Thyroid gland (tissue), 4 donors: Measurements from ENCODE around the gene ZNF573. TPM values are rescaled to one million over a fixed set of nuclear protein-coding genes. Genes with fewer than 3 reads are reported as not detected.
A peak's percentile ranks its signal among the peaks of the same experiment; 100 is the strongest.

Experiments
- DNase-seq, 2 donors: peaks; one replicate each; pipeline ENCODE4 v3.0.0-alpha.2; 2019
- H3K27ac ChIP-seq, 3 donors: fragments of 200-600 bp; sonication (generic); 1 replicate in 2 of 3; 2 replicates in 1 of 3; pipeline ENCODE4 v1.5.1; 2016 to 2019; ENCODE audit warnings: mild to moderate bottlenecking in 1 of 3, moderate library complexity in 1 of 3
- H3K27me3 ChIP-seq: fragments of 200-600 bp; sonication (generic); one replicate; pipeline ENCODE4 v1.5.1; 2019
- H3K36me3 ChIP-seq, 2 donors: fragments of 200-600 bp; sonication (generic); one replicate each; pipeline ENCODE4 v1.5.1; 2016 to 2019
- H3K4me1 ChIP-seq, 2 donors: fragments of 200-600 bp; sonication (generic); one replicate each; pipeline ENCODE4 v1.5.1; 2017 to 2019
- H3K4me3 ChIP-seq, 3 donors: fragments of 200-600 bp; sonication (generic); replicated peaks in 1 of 3; 1 replicate in 2 of 3; 2 replicates in 1 of 3; pipeline ENCODE4 v1.5.1; 2016; ENCODE audit warnings: mild to moderate bottlenecking in 1 of 3
- H3K9me3 ChIP-seq: fragments of 200-600 bp; sonication (generic); one replicate; pipeline ENCODE4 v1.5.1; 2017
- POLR2A ChIP-seq, 2 donors: fragments of 450-650 bp; IDR thresholded peaks; one replicate each; pipeline ENCODE4 v1.6.1; 2017; ENCODE audit warnings: antibody characterized with exemption in 2 of 2, mild to moderate bottlenecking in 2 of 2, moderate library complexity in 1 of 2
- WGBS, 2 donors: methylation state at CpG; one replicate each; pipeline ENCODE4 v1.1.5; 2017; 5-methylcytosine and 5-hydroxymethylcytosine counted together
- intact Hi-C: fragments of 100-400 bp; cut with DNase I; formaldehyde crosslinking; loops from one replicate; pipeline ENCODE4 v1.15.1; 2023
- total RNA-seq, 4 donors: library from RNA; depleted of rRNA; stranded (reverse); fragments of >200 nt; gene quantifications; one replicate each; pipeline ENCODE4 v1.2.3, GENCODE V29; 2016
- TF ChIP-seq, protein P1 (sequence below), 6 experiments: fragments of 200-600 bp in 3 of 6; fragments of 450-650 bp in 3 of 6; sonication (generic) in 3 of 6; IDR thresholded peaks; one replicate each; pipeline ENCODE4 v1.5.1; 2016 to 2019; ENCODE audit warnings: antibody characterized with exemption in 6 of 6, mild to moderate bottlenecking in 2 of 6, inconsistent platforms in 1 of 6, moderate library complexity in 1 of 6

Gene ZNF573
- total RNA-seq, 4 donors from 2014 or later: 15.5 to 26.3 (median 22.3) TPM

DNA sequence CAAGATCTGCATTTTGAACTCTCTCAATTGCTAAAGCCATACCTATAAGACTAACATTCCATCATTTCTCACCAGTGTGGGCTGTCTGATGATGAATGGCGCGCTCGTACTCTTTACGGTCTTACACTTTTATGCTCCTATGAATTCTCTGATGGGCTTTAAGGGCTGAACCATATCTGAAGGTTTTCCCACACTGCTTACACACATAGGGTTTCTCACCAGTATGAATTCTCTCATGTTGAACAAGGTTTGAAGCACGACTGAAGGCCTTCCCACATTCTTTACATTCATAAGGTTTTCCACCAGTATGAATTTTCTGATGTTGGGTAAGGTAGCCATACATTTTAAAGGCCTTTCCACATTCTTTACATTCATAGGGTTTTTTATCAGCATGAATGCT is 41.0 kb downstream of the ZNF573 start:
- intact Hi-C loops: no loop called here
- no peak for DNase-seq
- Histone ChIP-seq H3K4me1 (no peaks in the 10 kb centered on the region), H3K27ac (no peak overlapping the region), H3K36me3 (peaks cover 16 to 18% of the 10 kb centered on the region in 2 donors), H3K4me3 (no peak overlapping the region), H3K9me3 (no peaks in the 10 kb centered on the region), H3K27me3 (no peaks in the 10 kb centered on the region)
- TF ChIP-seq POLR2A (IDR thresholded peaks at IDR 0.05): no peak
- TF ChIP-seq, protein P1, sequence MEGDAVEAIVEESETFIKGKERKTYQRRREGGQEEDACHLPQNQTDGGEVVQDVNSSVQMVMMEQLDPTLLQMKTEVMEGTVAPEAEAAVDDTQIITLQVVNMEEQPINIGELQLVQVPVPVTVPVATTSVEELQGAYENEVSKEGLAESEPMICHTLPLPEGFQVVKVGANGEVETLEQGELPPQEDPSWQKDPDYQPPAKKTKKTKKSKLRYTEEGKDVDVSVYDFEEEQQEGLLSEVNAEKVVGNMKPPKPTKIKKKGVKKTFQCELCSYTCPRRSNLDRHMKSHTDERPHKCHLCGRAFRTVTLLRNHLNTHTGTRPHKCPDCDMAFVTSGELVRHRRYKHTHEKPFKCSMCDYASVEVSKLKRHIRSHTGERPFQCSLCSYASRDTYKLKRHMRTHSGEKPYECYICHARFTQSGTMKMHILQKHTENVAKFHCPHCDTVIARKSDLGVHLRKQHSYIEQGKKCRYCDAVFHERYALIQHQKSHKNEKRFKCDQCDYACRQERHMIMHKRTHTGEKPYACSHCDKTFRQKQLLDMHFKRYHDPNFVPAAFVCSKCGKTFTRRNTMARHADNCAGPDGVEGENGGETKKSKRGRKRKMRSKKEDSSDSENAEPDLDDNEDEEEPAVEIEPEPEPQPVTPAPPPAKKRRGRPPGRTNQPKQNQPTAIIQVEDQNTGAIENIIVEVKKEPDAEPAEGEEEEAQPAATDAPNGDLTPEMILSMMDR (IDR thresholded peaks at IDR 0.05): no peak
- WGBS, 2 donors: 79% methylated on average over 5 of the region's 5 CpGs

DNA sequence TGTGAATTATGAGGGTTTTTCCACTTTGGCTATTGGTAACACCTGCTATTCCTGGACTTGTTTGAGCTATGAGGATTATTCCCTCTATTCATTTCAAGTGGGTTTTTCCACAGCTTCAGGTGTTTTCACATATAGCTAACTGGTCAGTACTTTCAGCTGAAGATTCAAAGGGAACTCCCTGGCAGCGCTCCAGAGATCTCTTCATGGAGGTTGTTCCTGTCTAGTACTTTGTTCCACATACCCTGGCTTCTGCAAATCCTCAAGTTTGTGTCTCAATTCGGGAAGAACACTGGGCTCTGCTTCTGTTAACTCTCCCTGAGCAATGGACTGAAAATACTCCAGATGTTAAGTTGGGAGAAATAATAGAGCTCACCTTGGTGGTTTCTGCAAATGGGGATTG is 54.2 kb downstream of the ZNF573 start:
- no peak overlapping the region for H3K27ac ChIP-seq
- peak; percentile 68 to 74 for DNase-seq
- no peaks in the 10 kb centered on the region for H3K4me1 ChIP-seq
- no peaks in the 10 kb centered on the region for H3K36me3 ChIP-seq
- TF ChIP-seq, protein P1 (IDR thresholded peaks at IDR 0.05): no peak
- TF ChIP-seq POLR2A (IDR thresholded peaks at IDR 0.05): no peak
- intact Hi-C loops: no loop called here
- WGBS, 2 donors: 54 to 63% methylated on average over 2 of the region's 2 CpGs
- no peak overlapping the region for H3K4me3 ChIP-seq
- H3K9me3 ChIP-seq: no peaks in the 10 kb centered on the region
- no peaks in the 10 kb centered on the region for H3K27me3 ChIP-seq

DNA sequence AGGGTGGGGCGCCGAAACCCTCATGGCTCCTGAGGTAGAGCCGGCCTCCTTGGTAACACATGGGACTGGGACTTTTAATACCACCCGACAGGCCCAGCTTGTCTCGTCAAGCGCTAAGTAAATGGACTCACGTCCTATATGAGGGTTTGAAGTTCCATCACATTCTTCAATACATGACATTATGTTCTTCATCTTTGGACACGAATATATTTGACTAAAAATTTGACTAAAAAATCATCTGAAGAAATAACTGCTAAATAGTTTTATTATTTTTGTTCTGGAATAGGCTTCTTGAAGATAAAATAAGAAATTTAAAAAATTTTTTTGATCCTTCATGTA is 59.5 kb downstream of the ZNF573 start:
- H3K9me3 ChIP-seq: no peaks in the 10 kb centered on the region
- TF ChIP-seq POLR2A (IDR thresholded peaks at IDR 0.05): no peak
- TF ChIP-seq, protein P1 (IDR thresholded peaks at IDR 0.05): peak in 1 of 6 experiments; percentile 10
- no peak for DNase-seq
- H3K4me3 ChIP-seq: peak overlapping the region; percentile 40 to 96 (median 77)
- H3K27ac ChIP-seq: peak overlapping the region in 2 of 3 donors; percentile 71 to 81
- intact Hi-C loops: no loop called here
- peaks cover 11 to 13% of the 10 kb centered on the region in 2 donors for H3K4me1 ChIP-seq
- H3K36me3 ChIP-seq: no peaks in the 10 kb centered on the region
- WGBS, 2 donors: 10 to 12% methylated on average over 8 of the region's 8 CpGs
- H3K27me3 ChIP-seq: no peaks in the 10 kb centered on the region

DNA sequence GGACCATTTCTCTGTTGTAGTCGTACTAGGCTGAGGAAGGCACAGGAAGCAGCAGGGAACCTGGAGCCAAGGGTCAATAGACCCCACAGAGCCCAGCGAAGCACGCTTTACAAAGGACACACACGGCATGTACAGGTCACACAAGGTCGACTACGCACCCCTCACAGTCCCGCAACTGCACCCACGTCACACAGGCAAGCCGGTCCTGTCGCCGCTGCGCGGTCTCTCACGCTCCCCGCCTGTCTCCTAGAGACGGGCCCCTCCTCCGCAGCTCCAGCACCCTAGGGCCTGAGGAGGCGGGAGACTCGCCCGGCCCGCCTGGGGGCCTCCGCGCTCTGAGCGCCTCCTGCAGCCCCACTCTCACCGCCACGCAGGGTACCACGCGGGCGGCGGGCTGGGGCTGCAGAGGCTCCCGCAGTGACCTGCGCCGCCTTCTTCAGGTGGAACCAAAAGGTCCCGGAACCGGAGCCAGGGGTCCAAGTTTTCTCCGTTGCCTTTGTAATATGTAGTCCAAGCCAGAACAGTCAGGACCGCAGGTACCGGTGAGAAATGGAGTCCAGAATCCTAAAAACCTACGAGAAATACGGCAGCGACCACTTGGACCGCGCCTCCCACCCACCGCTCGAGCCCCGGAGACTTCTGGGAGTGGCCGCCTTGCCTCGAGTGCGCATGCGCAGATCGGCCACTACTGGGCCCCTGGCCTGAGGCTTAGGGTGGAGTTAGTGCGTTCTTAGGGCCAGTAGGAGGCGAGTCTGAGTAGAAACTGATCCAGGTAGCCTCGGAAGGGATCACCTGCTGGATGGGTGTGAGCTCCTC is 60.1 kb downstream of the ZNF573 start, which contains the start of gene ZNF607:
Gene ZNF607, minus strand, starts transcription at position 651 of the 816 bp plus-strand sequence. CDS start 8,143 bp downstream, outside the sequence.
- Histone ChIP-seq H3K36me3 (no peaks in the 10 kb centered on the region), H3K4me1 (peaks cover 11 to 13% of the 10 kb centered on the region in 2 donors), H3K27ac (peak within 1 kb of the TSS; percentile 23 to 81 (median 71)), H3K4me3 (peak within 1 kb of the TSS; percentile 40 to 96 (median 77)), H3K27me3 (no peaks in the 10 kb centered on the region), H3K9me3 (no peaks in the 10 kb centered on the region)
- DNase-seq: peak; percentile 93 to 95
- WGBS, 2 donors: 1% methylated on average over 18 to 28 of the region's 54 CpGs
- intact Hi-C loops: no loop called here
- peak in 1 of 2 donors; percentile 84 for TF ChIP-seq POLR2A (IDR thresholded peaks at IDR 0.05)
- TF ChIP-seq, protein P1 (IDR thresholded peaks at IDR 0.05): peak in 5 of 6 experiments; percentile 44 to 80 (median 73)

DNA sequence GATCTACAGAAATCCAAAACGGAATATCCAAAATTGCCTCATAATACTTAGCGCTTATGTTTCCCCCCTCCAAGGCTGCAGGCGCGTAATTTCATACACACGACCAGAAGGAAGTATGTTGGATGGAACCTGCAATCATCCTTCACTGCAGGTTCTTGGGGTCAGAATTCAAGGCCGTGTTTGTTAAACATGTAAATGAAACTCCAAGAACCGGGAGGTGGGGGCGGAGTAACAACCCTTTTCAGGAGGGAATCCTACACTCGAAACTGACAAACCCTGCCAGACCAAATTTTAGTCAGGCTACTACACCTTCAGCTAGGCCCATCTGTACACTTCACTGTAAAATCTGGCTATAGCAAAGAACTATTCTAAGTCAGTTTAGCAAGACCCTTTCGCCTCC is 61.1 kb downstream of the ZNF573 start:
- H3K4me3 ChIP-seq: peak overlapping the region in 1 of 3 donors; percentile 77
- 51 to 54% methylated on average over 10 of the region's 10 CpGs for WGBS, 2 donors
- no peak for TF ChIP-seq POLR2A (IDR thresholded peaks at IDR 0.05)
- TF ChIP-seq, protein P1 (IDR thresholded peaks at IDR 0.05): no peak
- DNase-seq: no peak
- intact Hi-C loops: no loop called here
- H3K36me3 ChIP-seq: no peaks in the 10 kb centered on the region
- H3K4me1 ChIP-seq: peaks cover 11 to 13% of the 10 kb centered on the region in 2 donors
- no peaks in the 10 kb centered on the region for H3K9me3 ChIP-seq
- H3K27me3 ChIP-seq: no peaks in the 10 kb centered on the region
- H3K27ac ChIP-seq: peak overlapping the region in 1 of 3 donors; percentile 71
